ENCODE results near the gene TFCP2L1. TPM values are rescaled to one million over a fixed set of nuclear protein-coding genes. Genes with fewer than 3 reads are reported as not detected.

TFCP2L1 gene
- total RNA-seq, 1 donor from 2014 or later, result not detected

- no peak for DNase-seq (ENCODE audit: extremely low read depth, low read depth, low spot score)
These were observed 39.7 kb downstream of the TFCP2L1 start for GRCh38 chr2:121245120-121245820.

- no peak for DNase-seq (ENCODE audit: extremely low read depth, low read depth, low spot score)
These were observed 40.4 kb downstream of the TFCP2L1 start for GRCh38 chr2:121244616-121245015.

- DNase-seq (ENCODE audit: extremely low read depth, low read depth, low spot score), result no peak
These were observed 41.1 kb downstream of the TFCP2L1 start for GRCh38 chr2:121243821-121244460.

DNA sequence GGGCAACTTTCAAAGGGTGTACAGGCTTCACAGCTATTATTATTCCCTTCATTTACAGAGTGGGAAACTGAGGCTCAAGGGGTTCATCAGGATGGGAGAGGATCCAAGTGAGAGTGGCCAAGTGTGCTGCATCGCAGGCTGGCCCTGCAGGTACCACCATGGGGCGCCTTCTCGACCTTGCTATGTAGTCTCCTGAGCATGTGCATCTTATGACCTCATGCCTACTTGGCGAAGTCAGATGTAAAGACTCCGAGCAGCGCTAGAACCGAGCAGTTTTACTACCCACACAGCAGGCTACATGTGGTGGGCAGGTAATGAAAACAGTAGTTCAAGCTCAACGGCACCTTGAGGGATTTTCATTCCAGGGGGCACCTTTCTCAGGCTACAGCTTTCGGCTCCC is 42.0 kb downstream of the TFCP2L1 start:
- no peak for DNase-seq (ENCODE audit: extremely low read depth, low read depth, low spot score)

DNA sequence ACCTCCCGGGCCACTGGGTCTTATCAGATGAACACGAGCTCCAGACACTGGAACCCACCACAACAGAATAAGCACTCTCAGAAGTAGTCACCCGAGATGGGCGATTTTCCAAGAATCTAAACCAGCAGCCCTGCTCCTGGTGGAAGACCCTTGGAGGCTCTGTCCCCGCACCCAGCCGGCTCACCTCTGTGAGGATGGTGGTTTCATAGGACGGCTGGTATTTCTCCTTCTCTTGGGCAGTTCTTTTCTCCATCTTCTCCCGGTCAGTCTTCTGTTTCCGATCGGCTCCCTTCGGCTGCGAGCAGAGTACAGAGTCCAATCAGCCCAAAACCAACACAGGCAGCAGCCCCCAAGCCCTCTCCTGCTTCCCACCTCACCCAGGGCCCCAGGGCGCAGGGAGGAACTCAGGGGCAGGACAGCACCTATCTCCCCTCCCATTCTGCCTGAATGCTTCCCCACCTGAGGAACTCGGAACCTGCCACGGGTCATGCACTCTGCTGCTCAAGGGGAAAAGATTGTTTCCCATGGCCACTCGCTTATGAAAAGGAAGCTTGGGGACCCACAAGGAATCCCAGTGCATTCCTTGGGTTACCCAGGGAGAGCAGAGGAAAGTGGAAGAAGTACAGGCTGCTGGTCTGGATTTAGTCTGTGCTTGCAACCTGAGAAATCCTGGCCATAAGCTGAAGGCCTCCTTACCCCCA is 42.7 kb downstream of the TFCP2L1 start:
- no peak for DNase-seq (ENCODE audit: extremely low read depth, low read depth, low spot score)

- DNase-seq (ENCODE audit: extremely low read depth, low read depth, low spot score), result no peak
These were observed 43.5 kb downstream of the TFCP2L1 start for GRCh38 chr2:121241466-121241865.

GRCh38 chr2:121240436-121240835 is 44.6 kb downstream of the TFCP2L1 start:
- no peak for DNase-seq (ENCODE audit: extremely low read depth, low read depth, low spot score)

DNA sequence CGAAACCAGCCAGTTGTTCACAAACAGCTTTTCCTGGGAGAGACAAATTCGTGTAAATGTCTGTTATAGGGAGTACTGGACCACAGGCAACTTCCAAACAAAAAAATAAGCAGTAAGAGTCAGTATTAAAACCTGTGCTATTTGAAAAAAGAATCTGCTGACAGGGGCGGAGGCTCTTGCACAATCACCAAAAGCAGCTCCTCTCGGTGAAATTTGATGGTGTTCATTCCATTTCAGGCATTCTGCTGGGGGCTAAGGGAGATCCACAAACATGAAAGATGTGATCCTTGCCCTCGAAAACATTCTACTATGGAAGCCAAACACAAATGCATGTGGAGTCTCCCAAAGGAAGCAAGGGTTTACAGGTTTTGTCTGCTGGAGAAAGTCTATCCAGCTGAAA is 45.0 kb downstream of the TFCP2L1 start:
- no peak for DNase-seq (ENCODE audit: extremely low read depth, low read depth, low spot score)

DNA sequence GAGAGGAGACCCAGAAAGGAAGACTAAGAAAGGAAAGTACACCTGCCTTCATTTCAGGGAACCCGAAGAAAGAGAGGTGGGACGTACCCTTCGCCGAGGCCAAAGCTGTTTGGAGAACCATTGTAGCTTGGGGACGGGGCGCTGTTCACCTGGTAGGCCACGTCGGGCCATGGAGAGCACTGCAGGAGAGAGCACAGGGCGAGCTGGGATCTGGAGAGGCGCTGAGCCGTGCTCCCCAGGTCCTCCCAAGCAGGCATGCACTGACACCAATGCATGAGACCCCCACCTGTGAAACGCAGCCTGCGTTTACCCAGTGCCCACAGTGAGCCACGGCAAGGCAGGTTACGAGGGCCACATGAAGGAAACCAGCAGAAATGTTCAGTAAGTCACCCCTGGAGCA is 45.5 kb downstream of the TFCP2L1 start:
- DNase-seq (ENCODE audit: extremely low read depth, low read depth, low spot score), result no peak

GRCh38 chr2:121238828-121239227 is 46.2 kb downstream of the TFCP2L1 start:
- no peak for DNase-seq (ENCODE audit: extremely low read depth, low read depth, low spot score)

GRCh38 chr2:121237980-121238665 is 46.9 kb downstream of the TFCP2L1 start:
- DNase-seq (ENCODE audit: extremely low read depth, low read depth, low spot score), result no peak

DNA sequence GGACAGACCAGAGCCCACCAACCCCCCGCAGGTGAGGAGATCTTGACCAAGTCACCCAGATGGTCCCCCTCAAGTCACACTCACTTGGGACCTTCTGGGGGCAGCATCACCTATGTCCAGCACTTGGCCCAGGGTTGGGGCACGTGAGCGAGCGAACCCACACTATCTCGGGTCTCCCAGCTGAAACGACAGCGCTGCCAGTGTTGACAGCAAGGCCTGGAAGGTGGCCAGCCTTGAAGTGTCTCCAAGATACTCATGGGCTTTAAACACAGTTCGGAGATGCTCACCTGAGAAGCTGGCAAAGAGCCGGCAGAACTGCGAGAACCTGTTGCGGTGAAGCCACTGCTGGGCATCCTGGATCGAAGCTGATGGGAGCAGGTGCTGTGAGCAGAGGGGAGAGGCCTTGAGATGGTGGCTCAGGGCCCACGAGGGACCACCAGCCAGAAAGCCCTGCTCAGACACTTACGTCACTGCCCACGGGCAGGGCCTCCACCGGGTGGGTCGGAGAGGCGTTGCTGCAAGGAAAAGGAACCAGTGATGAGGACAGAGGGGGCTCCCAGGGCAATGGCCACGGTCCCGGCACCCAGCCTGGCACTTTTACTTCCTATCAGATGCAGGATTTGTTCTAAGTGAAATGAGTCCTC is 47.5 kb downstream of the TFCP2L1 start:
- no peak for DNase-seq (ENCODE audit: extremely low read depth, low read depth, low spot score)

GRCh38 chr2:121236650-121237180 is 48.3 kb downstream of the TFCP2L1 start:
- DNase-seq (ENCODE audit: extremely low read depth, low read depth, low spot score), result no peak

GRCh38 chr2:121236101-121236640 is 48.8 kb downstream of the TFCP2L1 start:
- no peak for DNase-seq (ENCODE audit: extremely low read depth, low read depth, low spot score)

DNA sequence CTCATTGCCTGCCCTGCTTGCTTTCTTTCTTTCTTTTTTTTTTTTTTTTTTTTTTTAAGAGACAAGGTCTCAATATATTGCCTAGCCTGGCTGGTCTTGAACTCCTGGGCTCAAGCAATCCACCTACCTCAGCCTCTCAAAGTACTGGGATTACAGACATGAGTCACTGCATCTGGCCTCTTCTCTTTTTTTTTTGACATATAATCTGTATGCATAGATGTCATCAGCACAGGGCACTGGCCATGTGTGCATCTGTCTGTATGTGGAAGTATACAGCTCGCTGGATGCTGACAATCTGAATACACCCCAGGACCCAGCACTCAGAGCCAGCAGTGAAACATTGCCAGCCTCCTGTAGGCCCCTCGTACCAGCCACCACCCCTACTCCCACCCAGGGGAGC is 49.5 kb downstream of the TFCP2L1 start:
- no peak for DNase-seq (ENCODE audit: extremely low read depth, low read depth, low spot score)

GRCh38 chr2:121234791-121235190 is 50.2 kb downstream of the TFCP2L1 start:
- no peak for DNase-seq (ENCODE audit: extremely low read depth, low read depth, low spot score)

- DNase-seq (ENCODE audit: extremely low read depth, low read depth, low spot score), result no peak
These were observed 50.9 kb downstream of the TFCP2L1 start for GRCh38 chr2:121234144-121234543.

GRCh38 chr2:121233486-121234110 is 51.4 kb downstream of the TFCP2L1 start:
- no peak for DNase-seq (ENCODE audit: extremely low read depth, low read depth, low spot score)

DNA sequence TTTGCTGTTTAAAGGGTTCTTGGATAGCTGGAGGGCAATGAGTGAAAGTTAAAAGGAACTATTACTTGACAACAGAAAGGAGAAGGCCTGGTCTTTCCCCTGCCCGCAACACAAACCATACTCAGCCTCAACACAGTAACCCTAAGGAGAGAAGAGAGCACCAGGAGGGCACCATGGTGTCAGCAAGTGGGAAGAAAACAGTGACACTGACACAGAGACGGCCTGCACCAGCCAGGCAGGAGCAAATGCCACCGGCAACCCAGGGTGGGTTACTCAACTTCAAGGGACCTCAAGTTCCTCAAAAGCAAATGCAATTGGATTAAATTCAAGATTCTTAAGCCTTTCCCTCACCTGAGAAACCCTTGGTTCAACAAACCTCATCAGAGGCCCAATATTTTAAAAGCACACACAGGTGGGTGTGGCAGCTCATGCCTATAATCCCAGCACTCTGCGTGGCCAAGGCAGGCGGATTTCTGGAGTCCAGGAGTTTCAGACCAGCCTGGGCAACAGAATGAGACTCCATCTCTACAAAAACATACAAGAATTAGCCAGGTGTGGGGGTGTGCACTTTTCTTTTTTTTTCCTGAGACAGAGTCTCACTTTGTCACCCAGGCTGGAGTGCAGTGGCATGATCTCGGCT is 52.3 kb downstream of the TFCP2L1 start:
- DNase-seq (ENCODE audit: extremely low read depth, low read depth, low spot score), result no peak
